Measurements from ENCODE around the gene OCLN.

- TF ChIP-seq CTCF (IDR thresholded peaks at IDR 0.05): no peak
- no peak for TF ChIP-seq POLR2A (IDR thresholded peaks at IDR 0.05)
These were observed 5.8 kb downstream of the OCLN start for GRCh38 chr5:69498384-69498783.
